Erythroblast (primary cell): ENCODE results near the gene RASA2.

ENCODE experiments used
- GATA1 ChIP-seq: IDR thresholded peaks from 2 replicates; pipeline ENCODE4 v1.6.1; 2011; ENCODE audit warnings: low read depth, mild to moderate bottlenecking, control low read depth, low read length, moderate library complexity
- POLR2A ChIP-seq: IDR thresholded peaks from 2 replicates; pipeline ENCODE4 v1.6.1; 2011; ENCODE audit warnings: mild to moderate bottlenecking, low read length

GRCh38 chr3:141469720-141470119, 17.1 kb upstream of the RASA2 start:
- no peak for TF ChIP-seq POLR2A
- no peak for TF ChIP-seq GATA1
